NCI-H1930 (cell line): ENCODE results near the gene GP1BB.
"Not testable (repeated sequence)": the region's sequence is repeated elsewhere in the genome, so short reads cannot be mapped to it uniquely, and the experiment has no call there.

ENCODE experiments used
- DNase-seq, 2 experiments: peaks; one replicate each; lab custom pipeline; 2025; lab: John Stamatoyannopoulos, UW

The GP1BB gene

GRCh38 chr22:19723232-19723982 is at the start of gene GP1BB:
TSS of gene GP1BB (plus strand) at chr22:19723539. CDS start at chr22:19723570, 31 bp downstream.
- no peak for DNase-seq

- no peak for DNase-seq
These were observed 49.7 kb upstream of the GP1BB start for GRCh38 chr22:19673660-19674059.

- DNase-seq: no peak
These were observed 49.0 kb upstream of the GP1BB start for GRCh38 chr22:19674129-19674928.

GRCh38 chr22:19674929-19675253 is 48.4 kb upstream of the GP1BB start:
- DNase-seq: no peak

- no peak for DNase-seq
These were observed 47.9 kb upstream of the GP1BB start for GRCh38 chr22:19675428-19675827.

- not testable (repeated sequence) for DNase-seq
These were observed 46.9 kb upstream of the GP1BB start for GRCh38 chr22:19676437-19676836.

GRCh38 chr22:19678949-19679521 is 44.3 kb upstream of the GP1BB start:
- no peak for DNase-seq

GRCh38 chr22:19679522-19680101 is 43.7 kb upstream of the GP1BB start:
- no peak for DNase-seq

- no peak for DNase-seq
These were observed 43.0 kb upstream of the GP1BB start for GRCh38 chr22:19680287-19680881.

- no peak for DNase-seq
These were observed 42.2 kb upstream of the GP1BB start for GRCh38 chr22:19680911-19681862.

GRCh38 chr22:19681863-19682245 is 41.5 kb upstream of the GP1BB start:
- no peak for DNase-seq

GRCh38 chr22:19686946-19687345 is 36.4 kb upstream of the GP1BB start:
- no peak for DNase-seq

- DNase-seq: no peak
These were observed 35.6 kb upstream of the GP1BB start for GRCh38 chr22:19687561-19688300.

GRCh38 chr22:19688301-19689290 is 34.7 kb upstream of the GP1BB start:
- no peak for DNase-seq

- DNase-seq: no peak
These were observed 33.9 kb upstream of the GP1BB start for GRCh38 chr22:19689408-19689807.

- no peak for DNase-seq
These were observed 32.2 kb upstream of the GP1BB start for GRCh38 chr22:19691007-19691720.

- DNase-seq: no peak
These were observed 31.5 kb upstream of the GP1BB start for GRCh38 chr22:19691721-19692341.

GRCh38 chr22:19693581-19693980 is 29.8 kb upstream of the GP1BB start:
- no peak for DNase-seq
